ENCODE measurements around the gene ESPN.

ESPN gene

GRCh38 chr1:6507461-6507911, 82.9 kb downstream of the ESPN start:
- ChIA-PET POLR2A (interaction anchor here (0.6 kb wide), 1 partner anchor 12 kb away, joined by 3 read pairs; no protein-coding TSS in a partner anchor), CTCF (interaction anchor here (0.9 to 1.0 kb wide), 2 partner anchors 15 to 19 kb away, joined by 3 read pairs; no protein-coding TSS in a partner anchor)
- WGBS (ENCODE audit: insufficient coverage) = 98% methylated on average over 8 of the region's 12 CpGs
- Histone ChIP-seq H3K27ac (ENCODE audit: insufficient read depth in 1 of 2, low read depth in 1 of 2, low read length in 2 of 2, poor library complexity in 1 of 2, severe bottlenecking in 2 of 2) (no peak overlapping the region), H3K4me1 (ENCODE audit: control extremely low read depth in 1 of 4, control insufficient read depth in 4 of 4, insufficient read depth in 4 of 4, low read length in 3 of 4) (peaks cover 0 to 46% (median 23%) of the 10 kb centered on the region in 4 experiments), H3K4me3 (ENCODE audit: control insufficient read depth in 1 of 7, extremely low read depth in 1 of 7, insufficient read depth in 4 of 7, low read depth in 2 of 7, low read length in 6 of 7) (no peak overlapping the region), H3K36me3 (ENCODE audit: control insufficient read depth in 4 of 4, insufficient read depth in 4 of 4, low read length in 3 of 4) (no peaks in the 10 kb centered on the region), H3K27me3 (replicated peaks in 2 of 5; ENCODE audit: control insufficient read depth in 4 of 5, insufficient read depth in 5 of 5, low read length in 4 of 5) (peaks cover 0 to 1% (median 0%) of the 10 kb centered on the region in 5 experiments), H3K9me3 (ENCODE audit: control extremely low read depth in 1 of 5, control insufficient read depth in 4 of 5, insufficient read depth in 2 of 5, low read depth in 1 of 5, low read length in 4 of 5) (no peaks in the 10 kb centered on the region)
- DNase-seq = no peak

GRCh38 chr1:6508154-6508815, 83.7 kb downstream of the ESPN start:
- WGBS (ENCODE audit: insufficient coverage) = 94% methylated on average over 14 of the region's 18 CpGs
- Histone ChIP-seq H3K27ac (ENCODE audit: insufficient read depth in 1 of 2, low read depth in 1 of 2, low read length in 2 of 2, poor library complexity in 1 of 2, severe bottlenecking in 2 of 2) (no peak overlapping the region), H3K9me3 (ENCODE audit: control extremely low read depth in 1 of 5, control insufficient read depth in 4 of 5, insufficient read depth in 2 of 5, low read depth in 1 of 5, low read length in 4 of 5) (no peaks in the 10 kb centered on the region), H3K27me3 (replicated peaks in 2 of 5; ENCODE audit: control insufficient read depth in 4 of 5, insufficient read depth in 5 of 5, low read length in 4 of 5) (no peaks in the 10 kb centered on the region), H3K4me3 (ENCODE audit: control insufficient read depth in 1 of 7, extremely low read depth in 1 of 7, insufficient read depth in 4 of 7, low read depth in 2 of 7, low read length in 6 of 7) (no peak overlapping the region), H3K4me1 (ENCODE audit: control extremely low read depth in 1 of 4, control insufficient read depth in 4 of 4, insufficient read depth in 4 of 4, low read length in 3 of 4) (peaks cover 0 to 47% (median 23%) of the 10 kb centered on the region in 4 experiments), H3K36me3 (ENCODE audit: control insufficient read depth in 4 of 4, insufficient read depth in 4 of 4, low read length in 3 of 4) (no peaks in the 10 kb centered on the region)
- no peak for DNase-seq
- ChIA-PET CTCF (interaction anchor here (0.9 kb wide), 1 partner anchor 20 kb away, joined by 5 read pairs; no protein-coding TSS in a partner anchor), POLR2A (no interaction called here)

- no peak overlapping the region for H3K27ac ChIP-seq (ENCODE audit: insufficient read depth in 1 of 2, low read depth in 1 of 2, low read length in 2 of 2, poor library complexity in 1 of 2, severe bottlenecking in 2 of 2)
- no peaks in the 10 kb centered on the region for H3K36me3 ChIP-seq (ENCODE audit: control insufficient read depth in 4 of 4, insufficient read depth in 4 of 4, low read length in 3 of 4)
- ChIA-PET POLR2A (no interaction called here), CTCF (interaction anchor here (0.6 to 0.9 kb wide), 2 partner anchors 20 to 100 kb away, joined by 3 to 5 read pairs; no protein-coding TSS in a partner anchor)
- no peaks in the 10 kb centered on the region for H3K27me3 ChIP-seq (replicated peaks in 2 of 5; ENCODE audit: control insufficient read depth in 4 of 5, insufficient read depth in 5 of 5, low read length in 4 of 5)
- WGBS (ENCODE audit: insufficient coverage) = 94% methylated on average over 11 of the region's 11 CpGs
- peaks cover 0 to 47% (median 23%) of the 10 kb centered on the region in 4 experiments for H3K4me1 ChIP-seq (ENCODE audit: control extremely low read depth in 1 of 4, control insufficient read depth in 4 of 4, insufficient read depth in 4 of 4, low read length in 3 of 4)
- no peak for DNase-seq
- peak overlapping the region in 1 of 7 experiments; percentile 4 for H3K4me3 ChIP-seq (ENCODE audit: control insufficient read depth in 1 of 7, extremely low read depth in 1 of 7, insufficient read depth in 4 of 7, low read depth in 2 of 7, low read length in 6 of 7)
- no peaks in the 10 kb centered on the region for H3K9me3 ChIP-seq (ENCODE audit: control extremely low read depth in 1 of 5, control insufficient read depth in 4 of 5, insufficient read depth in 2 of 5, low read depth in 1 of 5, low read length in 4 of 5)
Measured at GRCh38 chr1:6508816-6509189, 84.2 kb downstream of the ESPN start.

- H3K4me3 ChIP-seq (ENCODE audit: control insufficient read depth in 1 of 7, extremely low read depth in 1 of 7, insufficient read depth in 4 of 7, low read depth in 2 of 7, low read length in 6 of 7) = peak overlapping the region in 1 of 7 experiments; percentile 4
- H3K9me3 ChIP-seq (ENCODE audit: control extremely low read depth in 1 of 5, control insufficient read depth in 4 of 5, insufficient read depth in 2 of 5, low read depth in 1 of 5, low read length in 4 of 5) = no peaks in the 10 kb centered on the region
- H3K36me3 ChIP-seq (ENCODE audit: control insufficient read depth in 4 of 4, insufficient read depth in 4 of 4, low read length in 3 of 4) = no peaks in the 10 kb centered on the region
- DNase-seq = peak in 2 of 3 donors; percentile 62 to 72
- H3K27ac ChIP-seq (ENCODE audit: insufficient read depth in 1 of 2, low read depth in 1 of 2, low read length in 2 of 2, poor library complexity in 1 of 2, severe bottlenecking in 2 of 2) = no peak overlapping the region
- WGBS (ENCODE audit: insufficient coverage) = 27% methylated on average over 15 of the region's 20 CpGs
- peaks cover 0 to 47% (median 23%) of the 10 kb centered on the region in 4 experiments for H3K4me1 ChIP-seq (ENCODE audit: control extremely low read depth in 1 of 4, control insufficient read depth in 4 of 4, insufficient read depth in 4 of 4, low read length in 3 of 4)
- no peaks in the 10 kb centered on the region for H3K27me3 ChIP-seq (replicated peaks in 2 of 5; ENCODE audit: control insufficient read depth in 4 of 5, insufficient read depth in 5 of 5, low read length in 4 of 5)
- ChIA-PET CTCF (interaction anchor here (0.6 to 1.2 kb wide), 3 partner anchors 11 to 99 kb away, joined by 3 to 5 read pairs (median 3); no protein-coding TSS in a partner anchor), POLR2A (no interaction called here)
Measured at GRCh38 chr1:6509220-6509918, 84.8 kb downstream of the ESPN start.

GRCh38 chr1:6509919-6510291, 85.3 kb downstream of the ESPN start:
- no peak overlapping the region for H3K27ac ChIP-seq (ENCODE audit: insufficient read depth in 1 of 2, low read depth in 1 of 2, low read length in 2 of 2, poor library complexity in 1 of 2, severe bottlenecking in 2 of 2)
- H3K36me3 ChIP-seq (ENCODE audit: control insufficient read depth in 4 of 4, insufficient read depth in 4 of 4, low read length in 3 of 4) = no peaks in the 10 kb centered on the region
- no peaks in the 10 kb centered on the region for H3K27me3 ChIP-seq (replicated peaks in 2 of 5; ENCODE audit: control insufficient read depth in 4 of 5, insufficient read depth in 5 of 5, low read length in 4 of 5)
- H3K9me3 ChIP-seq (ENCODE audit: control extremely low read depth in 1 of 5, control insufficient read depth in 4 of 5, insufficient read depth in 2 of 5, low read depth in 1 of 5, low read length in 4 of 5) = no peaks in the 10 kb centered on the region
- CTCF ChIA-PET = interaction anchor here (1.2 kb wide), 1 partner anchor 11 kb away, joined by 3 read pairs; no protein-coding TSS in a partner anchor
- POLR2A ChIA-PET = no interaction called here
- 87% methylated on average over 8 of the region's 10 CpGs for WGBS (ENCODE audit: insufficient coverage)
- no peak for DNase-seq
- H3K4me1 ChIP-seq (ENCODE audit: control extremely low read depth in 1 of 4, control insufficient read depth in 4 of 4, insufficient read depth in 4 of 4, low read length in 3 of 4) = peaks cover 0 to 47% (median 23%) of the 10 kb centered on the region in 4 experiments
- H3K4me3 ChIP-seq (ENCODE audit: control insufficient read depth in 1 of 7, extremely low read depth in 1 of 7, insufficient read depth in 4 of 7, low read depth in 2 of 7, low read length in 6 of 7) = no peak overlapping the region

- ChIA-PET POLR2A (no interaction called here), CTCF (interaction anchor here (1.2 kb wide), 1 partner anchor 12 kb away, joined by 3 read pairs; no protein-coding TSS in a partner anchor)
- peaks cover 0 to 47% (median 23%) of the 10 kb centered on the region in 4 experiments for H3K4me1 ChIP-seq (ENCODE audit: control extremely low read depth in 1 of 4, control insufficient read depth in 4 of 4, insufficient read depth in 4 of 4, low read length in 3 of 4)
- no peak for DNase-seq
- 90% methylated on average over 6 of the region's 6 CpGs for WGBS (ENCODE audit: insufficient coverage)
- no peaks in the 10 kb centered on the region for H3K36me3 ChIP-seq (ENCODE audit: control insufficient read depth in 4 of 4, insufficient read depth in 4 of 4, low read length in 3 of 4)
- no peaks in the 10 kb centered on the region for H3K27me3 ChIP-seq (replicated peaks in 2 of 5; ENCODE audit: control insufficient read depth in 4 of 5, insufficient read depth in 5 of 5, low read length in 4 of 5)
- H3K27ac ChIP-seq (ENCODE audit: insufficient read depth in 1 of 2, low read depth in 1 of 2, low read length in 2 of 2, poor library complexity in 1 of 2, severe bottlenecking in 2 of 2) = no peak overlapping the region
- H3K9me3 ChIP-seq (ENCODE audit: control extremely low read depth in 1 of 5, control insufficient read depth in 4 of 5, insufficient read depth in 2 of 5, low read depth in 1 of 5, low read length in 4 of 5) = no peaks in the 10 kb centered on the region
- no peak overlapping the region for H3K4me3 ChIP-seq (ENCODE audit: control insufficient read depth in 1 of 7, extremely low read depth in 1 of 7, insufficient read depth in 4 of 7, low read depth in 2 of 7, low read length in 6 of 7)
Measured at GRCh38 chr1:6510493-6510892, 85.9 kb downstream of the ESPN start.

Data from common myeloid progenitor, CD34-positive (primary cell).